Measurements from ENCODE around the gene RBFOX2. TPM values are rescaled to one million over a fixed set of nuclear protein-coding genes. Genes with fewer than 3 reads are reported as not detected.

RBFOX2 gene
- total and polyA plus RNA-seq, 2 donors (not counting 3 experiments of a cell fraction or from before 2014, with no cell fraction given), result 125 to 142 TPM

- TF ChIP-seq EZH2 (IDR thresholded peaks at IDR 0.05; ENCODE audit: borderline replicate concordance, low read depth, low read length, severe bottlenecking) (no peak), CTCF (IDR thresholded peaks at IDR 0.05; ENCODE audit: extremely low read depth in 1 of 2, insufficient read depth in 1 of 2, low read depth in 1 of 2, low read length in 2 of 2) (no peak), GATA2 (IDR thresholded peaks at IDR 0.05; ENCODE audit: insufficient read depth, insufficient read length, low read depth, low read length) (no peak), FOS (IDR thresholded peaks at IDR 0.05; ENCODE audit: borderline replicate concordance, insufficient read depth, low read length) (no peak), POLR2A (IDR thresholded peaks at IDR 0.05; ENCODE audit: low read depth, low read length) (no peak), MAX (IDR thresholded peaks at IDR 0.05; ENCODE audit: insufficient read depth, insufficient read length) (no peak), POLR2AphosphoS5 (IDR thresholded peaks at IDR 0.05; ENCODE audit: insufficient read depth, low read depth, low read length) (no peak), MYC (IDR thresholded peaks at IDR 0.05; ENCODE audit: low read depth, low read length) (no peak), JUN (IDR thresholded peaks at IDR 0.05; ENCODE audit: borderline replicate concordance, insufficient read depth, insufficient read length, low read depth) (no peak)
Observed at GRCh38 chr22:35769974-35770373, 258.6 kb downstream of the RBFOX2 start.

More at GRCh38 chr22:35769974-35770373, 258.6 kb downstream of the RBFOX2 start:
- no TSS peak for BruUV-seq (replicated peaks)
- Histone ChIP-seq H2AFZ (ENCODE audit: low read depth, low read length) (no peak overlapping the region), H3K4me2 (ENCODE audit: insufficient read depth, low read length) (no peak overlapping the region), H3K27ac (ENCODE audit: insufficient read depth, low read depth, low read length) (no peak overlapping the region), H3K9me3 (replicated peaks; ENCODE audit: control insufficient read depth, insufficient read depth, low read length) (no peaks in the 10 kb centered on the region), H3K4me3 (replicated peaks in 1 of 3; ENCODE audit: insufficient read depth in 1 of 3, low read depth in 1 of 3, low read length in 3 of 3) (no peak overlapping the region), H3K9me1 (replicated peaks; ENCODE audit: control insufficient read depth, extremely low read depth, insufficient read depth, low read length) (no peaks in the 10 kb centered on the region), H3K27me3 (ENCODE audit: control insufficient read depth in 2 of 2, insufficient read depth in 2 of 2, low read length in 2 of 2) (no peaks in the 10 kb centered on the region), H3K36me3 (ENCODE audit: control insufficient read depth in 2 of 2, extremely low read depth in 1 of 2, insufficient read depth in 2 of 2, low read length in 2 of 2) (no peaks in the 10 kb centered on the region), H3K9ac (replicated peaks; ENCODE audit: extremely low read depth, insufficient read depth, low read length) (no peak overlapping the region), H3K4me1 (ENCODE audit: control insufficient read depth, extremely low read depth, insufficient read depth, low read length) (peaks cover 18% of the 10 kb centered on the region), H4K20me1 (replicated peaks; ENCODE audit: control insufficient read depth, extremely low read depth, insufficient read depth, low read length) (no peaks in the 10 kb centered on the region), H3K79me2 (ENCODE audit: control insufficient read depth, insufficient read depth, low read length) (peaks cover 4% of the 10 kb centered on the region)
- ChIA-PET CTCF (interaction anchor here (1.2 kb wide), 2 partner anchors 144 to 296 kb away, joined by 4 to 5 read pairs; no protein-coding TSS in a partner anchor), POLR2A (no interaction called here)
- FAIRE-seq, result no peak
- dilution Hi-C loops (cut with MboI; ENCODE audit: extremely low pct_ligation_motif_present, low sequenced_read_pairs) (no loop called here), intact Hi-C loops (cut with micrococcal nuclease) (loop anchor here (5.0 to 10.0 kb wide), 3 partner anchors 67 to 255 kb away; partner anchors contain the start of gene RBFOX2)
- DNase-seq (ENCODE audit: low read depth, low spot score), result no peak
